Measurements from ENCODE around the gene PRKAR2A.
"Not testable (repeated sequence)": the region's sequence is repeated elsewhere in the genome, so short reads cannot be mapped to it uniquely, and the experiment has no call there.

Gene PRKAR2A

DNA sequence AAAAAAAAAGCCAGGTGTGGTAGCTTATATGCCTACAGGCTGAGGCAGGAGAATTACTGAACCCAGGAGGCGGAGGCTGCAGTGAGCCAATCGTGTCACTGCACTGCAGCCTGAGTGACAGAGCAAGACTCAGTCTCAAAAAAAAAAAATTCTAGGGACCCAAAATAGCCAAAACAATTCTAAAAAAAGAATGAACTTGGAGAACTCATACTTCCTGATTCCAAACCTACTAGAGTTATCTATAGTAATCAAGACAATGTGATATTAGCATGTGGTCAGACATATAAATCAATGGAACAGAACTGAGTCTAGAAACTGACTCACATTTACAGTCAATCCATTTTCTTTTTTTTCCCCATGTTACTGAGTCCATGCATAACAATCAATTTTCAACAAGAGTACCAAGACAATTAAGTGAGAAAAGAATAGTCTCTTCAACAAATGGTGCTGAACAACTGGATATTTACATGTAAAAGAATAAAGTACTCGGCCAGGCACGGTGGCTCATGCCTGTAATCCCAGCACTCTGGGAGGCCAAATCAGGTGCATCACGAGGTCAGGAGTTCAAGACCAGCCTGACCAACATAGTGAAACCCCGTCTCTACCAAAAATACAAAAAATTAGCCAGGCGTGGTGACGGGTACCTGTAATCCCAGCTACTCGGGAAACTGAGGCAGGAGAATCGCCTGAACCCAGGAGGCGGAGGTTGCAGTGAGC, 11.9 kb downstream of the PRKAR2A start:
- no peak for DNase-seq (ENCODE audit: low spot score)

- no peak for DNase-seq (ENCODE audit: low spot score)
These were observed 15.0 kb downstream of the PRKAR2A start for GRCh38 chr3:48832684-48833083.

GRCh38 chr3:48830715-48831114, 17.0 kb downstream of the PRKAR2A start:
- DNase-seq (ENCODE audit: low spot score): no peak

GRCh38 chr3:48829525-48829924, 18.1 kb downstream of the PRKAR2A start:
- not testable (repeated sequence) for DNase-seq (ENCODE audit: low spot score)

DNA sequence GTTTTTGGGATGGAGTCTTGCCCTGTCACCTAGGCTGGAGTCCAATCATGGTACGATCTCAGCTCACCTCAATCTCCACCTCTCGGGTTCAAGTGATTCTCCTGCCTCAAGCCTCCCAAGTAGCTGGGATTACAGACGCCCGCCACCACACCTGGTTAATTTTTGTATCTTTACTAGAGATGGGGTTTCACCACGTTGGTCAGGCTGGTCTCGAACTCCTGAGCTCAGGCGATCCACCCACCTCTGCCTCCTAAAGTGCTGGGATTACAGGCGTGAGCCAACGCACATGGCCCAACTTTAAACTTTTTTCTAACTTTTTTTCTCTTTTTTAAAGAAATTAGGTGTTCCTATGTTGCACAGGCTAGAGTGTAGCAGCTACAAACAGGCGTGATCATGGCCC, 19.8 kb downstream of the PRKAR2A start:
- DNase-seq (ENCODE audit: low spot score): not testable (repeated sequence)

- peak; percentile 85 for DNase-seq (ENCODE audit: low spot score)
These were observed 21.2 kb downstream of the PRKAR2A start for GRCh38 chr3:48826451-48826850.

DNA sequence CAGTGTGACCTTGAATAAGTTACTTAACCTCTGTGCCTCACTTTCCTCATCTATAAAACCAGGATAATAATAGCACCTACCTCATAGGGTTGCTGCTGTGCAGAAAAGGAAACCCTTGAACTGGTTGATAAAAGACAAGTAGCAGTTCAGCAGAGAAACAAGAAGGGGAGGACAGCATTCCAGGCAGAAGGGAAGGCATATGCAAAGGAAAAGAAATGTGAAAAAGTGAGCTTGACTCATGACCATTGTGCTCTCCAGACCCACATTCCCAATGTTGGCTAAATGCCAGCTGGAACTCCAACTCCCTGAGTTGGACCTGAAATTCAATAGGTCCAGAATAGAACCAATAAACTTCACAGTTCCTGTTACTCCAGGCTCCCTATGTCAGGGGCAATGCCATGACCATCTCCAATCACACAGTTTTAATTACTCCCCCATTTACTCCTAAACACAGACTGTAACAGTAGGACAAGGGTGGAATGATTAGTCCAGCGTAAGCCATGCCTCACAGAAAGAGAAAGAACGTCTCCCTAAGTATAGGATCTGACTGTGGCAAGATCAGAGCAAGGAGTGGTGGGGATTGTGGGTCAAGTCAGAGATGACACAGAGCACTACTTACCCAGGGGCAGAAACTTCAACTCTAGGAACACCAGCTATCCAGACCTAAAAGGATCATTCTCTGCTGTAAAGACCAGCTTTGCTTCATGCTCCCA, 26.9 kb downstream of the PRKAR2A start:
- peak; percentile 29 for DNase-seq (ENCODE audit: low spot score)

DNA sequence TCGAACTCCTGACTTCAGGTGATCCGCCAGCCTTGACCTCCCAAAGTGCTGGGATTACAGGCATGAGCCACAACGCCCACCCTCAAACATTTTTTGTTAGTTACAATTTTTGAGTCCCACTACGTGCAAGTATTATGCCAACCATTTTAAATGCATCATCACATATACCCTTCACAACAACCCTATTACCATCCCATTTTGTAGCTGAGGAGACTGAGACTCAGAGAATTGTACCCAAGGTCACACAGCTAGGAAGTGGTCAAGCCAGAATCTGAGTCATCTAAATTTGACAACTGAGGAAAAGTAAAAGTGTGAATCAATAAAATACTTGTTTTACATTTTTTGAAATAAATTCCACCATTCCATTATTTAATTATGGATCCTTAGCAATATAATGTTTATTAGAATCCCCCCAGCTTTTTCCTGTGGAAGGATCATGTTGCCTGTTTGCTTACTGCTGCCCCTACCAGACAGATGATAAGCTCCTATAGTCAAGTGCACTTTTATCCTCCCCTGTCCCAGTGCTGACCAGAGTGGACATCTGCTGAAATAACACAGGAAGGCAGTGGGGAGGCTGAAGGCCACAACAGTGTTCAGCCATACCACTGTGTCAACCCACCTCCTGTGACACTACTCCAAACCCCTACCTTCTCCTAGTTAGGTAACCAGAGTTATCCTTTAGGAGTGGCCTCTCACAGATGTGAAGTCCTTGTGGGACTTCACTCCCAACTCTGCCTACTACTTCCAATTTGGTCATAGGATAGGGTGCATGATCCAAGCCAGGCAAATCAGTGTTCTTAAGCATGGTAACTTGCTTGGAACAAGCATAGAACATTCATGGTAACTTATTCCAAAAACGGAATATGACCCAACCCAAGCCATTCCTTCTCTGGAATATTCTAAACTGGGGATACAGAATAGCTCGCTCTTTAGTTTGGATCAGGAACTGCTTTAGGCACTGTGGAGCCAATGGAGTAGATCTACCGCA, 28.1 kb downstream of the PRKAR2A start:
- DNase-seq (ENCODE audit: low spot score): no peak

DNA sequence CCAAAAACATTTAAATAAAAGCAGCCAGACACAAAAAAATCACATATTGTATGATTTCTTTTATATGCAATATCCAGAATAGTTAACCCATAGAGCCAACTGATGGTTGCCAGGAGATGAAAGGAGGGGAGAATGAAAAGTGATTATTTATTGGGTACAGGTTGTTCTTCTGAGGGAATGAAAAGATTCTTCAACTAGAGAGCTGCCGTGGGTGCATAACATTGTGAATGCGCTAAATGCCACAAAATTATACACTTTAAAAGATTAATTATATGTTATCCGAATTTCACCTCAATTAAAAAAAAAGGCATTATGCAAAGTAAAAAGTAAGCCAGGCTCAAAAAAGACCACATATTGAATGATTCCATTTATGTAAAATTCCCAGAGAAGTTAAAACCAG, 36.1 kb downstream of the PRKAR2A start:
- no peak for DNase-seq (ENCODE audit: low spot score)

- DNase-seq (ENCODE audit: low spot score): no peak
These were observed 42.7 kb downstream of the PRKAR2A start for GRCh38 chr3:48804930-48805329.

DNA sequence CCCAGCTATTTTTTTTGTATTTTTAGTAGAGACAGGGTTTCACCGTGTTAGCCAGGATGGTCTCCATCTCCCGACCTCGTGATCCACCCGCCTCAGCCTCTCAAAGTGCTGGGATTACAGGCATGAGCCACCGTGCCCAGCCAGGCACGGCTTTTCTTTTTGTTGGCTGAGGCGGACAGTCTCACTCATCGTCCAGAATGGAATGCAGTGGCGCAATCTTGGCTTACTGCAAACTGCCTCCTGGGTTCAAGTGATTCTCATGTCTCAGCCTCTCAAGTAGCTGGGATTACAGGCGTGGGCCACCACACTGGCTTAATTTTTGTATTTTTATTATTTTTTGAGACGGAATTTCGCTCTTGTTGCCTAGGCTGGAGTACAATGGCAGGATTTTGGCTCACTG, 46.8 kb downstream of the PRKAR2A start:
- not testable (repeated sequence) for DNase-seq (ENCODE audit: low spot score)

GRCh38 chr3:48798998-48799397, 48.7 kb downstream of the PRKAR2A start:
- DNase-seq (ENCODE audit: low spot score): no peak

DNA sequence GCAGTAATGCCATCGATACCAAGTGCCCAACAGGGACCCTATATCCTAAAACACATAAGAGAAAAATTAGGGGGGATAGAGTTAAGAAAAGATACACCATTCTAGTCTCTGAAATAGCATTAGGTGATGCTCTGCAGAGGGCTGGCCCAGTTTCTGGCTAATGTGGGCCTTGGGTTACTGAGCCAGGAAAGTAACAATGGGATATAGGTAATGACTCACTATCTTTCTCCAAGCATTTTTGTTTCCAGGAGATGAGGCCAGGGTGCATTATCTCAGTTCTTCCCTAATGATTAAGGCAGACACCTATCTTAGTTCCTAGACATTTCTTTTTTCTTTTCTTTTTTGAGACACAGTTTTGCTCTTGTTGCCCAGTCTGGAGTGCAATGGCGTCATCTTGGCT, 50.0 kb downstream of the PRKAR2A start:
- DNase-seq (ENCODE audit: low spot score): no peak

- DNase-seq (ENCODE audit: low spot score): no peak
These were observed 51.5 kb downstream of the PRKAR2A start for GRCh38 chr3:48795997-48796732.

GRCh38 chr3:48793484-48793883, 54.2 kb downstream of the PRKAR2A start:
- not testable (repeated sequence) for DNase-seq (ENCODE audit: low spot score)

DNA sequence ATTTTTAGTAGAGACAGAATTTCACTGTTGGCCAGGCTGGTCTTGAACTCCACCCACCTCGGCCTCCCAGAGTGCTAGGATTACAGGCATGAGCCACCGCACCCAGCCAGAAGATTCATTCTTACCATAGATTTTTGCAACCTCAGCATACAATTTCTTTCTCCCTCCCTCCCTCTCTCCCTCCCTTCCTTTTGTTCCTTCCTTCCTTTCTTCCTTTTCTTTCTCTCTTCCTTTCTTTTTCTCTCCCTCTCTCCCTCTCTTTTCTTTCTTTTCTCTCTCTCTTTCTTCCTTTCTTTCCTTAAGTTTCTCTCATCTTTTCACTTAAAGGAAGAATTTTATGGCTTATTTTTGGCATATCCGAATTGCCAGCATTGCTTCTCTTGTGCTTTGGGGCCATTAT, 58.0 kb downstream of the PRKAR2A start:
- DNase-seq (ENCODE audit: low spot score): no peak

GRCh38 chr3:48788544-48789162, 59.0 kb downstream of the PRKAR2A start:
- DNase-seq (ENCODE audit: low spot score): no peak

DNA sequence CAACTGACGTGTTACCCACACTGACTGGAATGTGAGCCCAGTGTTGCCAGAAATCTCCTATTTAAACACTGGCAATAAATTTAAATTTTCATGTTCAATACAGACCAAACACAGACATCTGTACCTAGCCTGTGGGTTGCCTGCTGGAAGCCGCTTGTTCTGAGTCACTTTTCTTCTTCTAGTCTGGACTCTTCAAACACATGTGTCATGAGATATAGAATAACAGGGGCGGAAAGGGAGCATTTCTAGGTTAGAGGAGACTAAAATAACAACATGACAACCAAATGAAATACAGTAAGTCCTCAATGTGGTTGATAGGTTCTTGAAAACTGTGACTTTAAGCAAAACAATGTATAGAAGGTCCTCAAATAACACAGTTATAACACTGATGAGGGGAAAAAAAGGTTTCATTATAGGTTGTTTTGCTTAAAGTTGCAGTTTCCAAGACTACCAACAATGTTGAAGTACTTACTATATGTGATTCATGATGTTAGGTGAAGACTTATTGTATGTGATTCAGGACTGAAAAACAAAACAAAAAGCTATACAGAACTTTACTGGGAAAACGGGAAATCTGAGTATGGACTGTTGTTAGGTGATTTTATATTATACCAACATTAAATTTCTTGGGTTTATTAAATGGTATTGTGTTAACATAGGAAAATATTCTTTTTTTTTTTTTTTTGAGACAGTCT, 63.1 kb downstream of the PRKAR2A start:
- no peak for DNase-seq (ENCODE audit: low spot score)

DNA sequence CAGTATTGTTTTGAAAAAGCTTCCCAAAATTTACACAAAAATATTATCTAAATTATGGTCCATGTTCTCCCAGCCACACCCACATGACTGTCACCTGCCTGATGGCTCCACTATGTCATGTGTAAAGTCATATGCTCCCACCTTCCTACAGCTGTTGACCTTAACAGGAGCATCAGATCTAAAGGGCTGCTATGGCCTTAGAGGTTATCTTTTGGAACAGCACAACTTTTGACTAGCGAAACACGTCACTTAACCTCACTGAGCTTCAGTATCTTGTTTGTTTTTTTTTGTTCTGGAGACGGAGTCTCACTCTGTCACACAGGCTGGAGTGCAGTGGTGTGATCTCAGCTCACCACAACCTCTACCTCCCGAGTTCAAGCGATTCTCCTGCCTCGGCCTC, 64.4 kb downstream of the PRKAR2A start:
- no peak for DNase-seq (ENCODE audit: low spot score)

GRCh38 chr3:48782046-48782445, 65.6 kb downstream of the PRKAR2A start:
- DNase-seq (ENCODE audit: low spot score): no peak

GRCh38 chr3:48778565-48778964, 69.1 kb downstream of the PRKAR2A start:
- not testable (repeated sequence) for DNase-seq (ENCODE audit: low spot score)

Measured in GM03348 (cell line).